CMK (cell line): Measurements from ENCODE around the gene ANKRD22.
"Not testable (repeated sequence)": the region's sequence is repeated elsewhere in the genome, so short reads cannot be mapped to it uniquely, and the experiment has no call there.

Experiments used
- DNase-seq: peaks from one replicate; pipeline ENCODE4 v3.0.0-alpha.2; 2010; ENCODE audit warnings: low read depth

ANKRD22 gene

DNA sequence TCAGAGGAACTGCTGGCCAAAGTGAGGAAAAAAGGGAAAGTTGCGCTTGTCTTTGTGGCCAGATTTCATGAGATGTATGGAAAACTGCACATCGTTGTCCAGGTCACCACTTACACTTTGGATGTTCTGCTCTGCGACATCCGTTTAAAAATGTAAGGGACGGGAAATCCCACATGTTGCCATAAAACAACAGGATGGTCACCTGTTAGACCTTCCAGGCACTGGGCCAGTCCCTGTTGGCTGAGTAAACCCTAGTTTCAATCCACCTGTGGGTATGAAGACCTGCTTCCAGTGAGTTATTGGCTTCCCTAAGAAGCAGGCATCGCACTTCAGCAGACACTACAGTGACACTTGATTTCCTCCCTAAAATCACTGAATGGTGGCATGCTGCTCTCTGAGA, 25.7 kb upstream of the ANKRD22 start:
- no peak for DNase-seq

DNA sequence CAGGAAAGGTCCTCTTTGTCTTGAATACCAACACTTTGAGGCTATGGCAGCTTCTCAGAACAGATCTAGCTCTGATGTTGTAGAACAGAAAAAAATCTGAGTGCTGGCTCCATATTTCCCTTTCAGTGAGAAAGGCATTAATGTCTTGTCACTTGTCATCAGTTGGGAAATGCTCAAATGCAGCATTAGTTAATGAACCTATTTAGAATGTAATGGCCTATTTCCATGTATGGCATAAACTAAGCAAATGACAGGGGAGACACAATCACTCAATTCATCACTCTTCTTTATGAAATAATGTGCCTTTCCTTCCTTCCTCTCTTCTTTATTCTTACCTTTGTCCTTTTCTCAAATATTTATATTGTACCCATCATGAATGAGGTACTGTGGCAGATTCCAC, 23.4 kb upstream of the ANKRD22 start:
- no peak for DNase-seq

DNA sequence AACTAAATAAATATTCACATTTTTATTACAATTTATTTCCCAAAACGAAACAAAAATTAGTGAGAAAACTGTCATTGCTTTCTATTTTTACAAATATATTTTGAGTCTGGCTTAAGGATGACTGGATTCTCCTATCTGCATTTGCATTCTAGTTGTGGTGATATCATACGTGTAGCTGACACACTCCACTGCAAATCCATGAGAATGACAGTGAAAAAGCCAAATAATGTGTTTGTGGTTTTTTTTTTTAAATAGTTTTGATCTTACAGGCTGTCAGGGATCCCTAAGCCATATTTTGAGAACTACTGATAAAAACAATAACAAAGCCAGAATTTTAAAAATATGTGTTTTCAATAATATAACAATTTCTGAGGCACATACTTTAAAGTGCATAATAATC, 22.6 kb upstream of the ANKRD22 start:
- no peak for DNase-seq

DNA sequence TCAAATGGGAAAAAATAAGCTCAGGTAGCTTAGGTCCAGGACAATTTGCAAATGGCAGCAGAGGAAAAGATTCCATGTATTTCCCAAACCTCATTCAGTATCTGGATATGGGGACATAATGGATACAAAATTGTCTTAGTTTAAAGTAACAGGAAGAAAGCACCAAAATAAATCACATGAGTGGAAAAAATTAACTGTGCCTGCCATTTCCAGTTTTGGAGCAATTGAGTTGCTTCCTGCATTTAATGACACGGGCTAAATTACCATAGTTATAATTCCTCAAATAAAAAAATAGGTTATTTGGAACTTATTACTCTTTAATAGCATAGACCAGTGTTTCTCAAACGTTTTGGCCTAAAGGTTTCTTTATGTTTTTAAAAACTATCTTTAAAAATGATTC, 22.1 kb upstream of the ANKRD22 start:
- DNase-seq, result no peak

DNA sequence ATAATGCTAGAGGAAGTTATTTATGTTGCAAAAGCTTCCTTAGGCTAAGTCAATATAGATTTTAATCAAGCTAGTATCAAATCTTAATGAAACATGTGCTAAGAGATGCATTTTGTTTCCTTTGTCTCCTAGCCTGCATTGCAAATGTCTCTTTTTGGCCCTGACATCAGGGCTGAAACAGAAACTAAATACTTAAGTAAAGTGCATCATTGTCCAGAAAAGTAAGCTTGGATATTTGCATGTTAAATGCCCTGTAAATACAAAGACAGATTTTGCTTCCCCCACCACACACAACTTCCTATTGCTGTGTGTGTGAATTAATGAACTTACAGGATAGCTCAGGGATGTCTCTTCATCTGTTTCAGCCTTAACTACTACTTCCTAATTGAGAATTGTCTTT, 18.4 kb upstream of the ANKRD22 start:
- no peak for DNase-seq

DNA sequence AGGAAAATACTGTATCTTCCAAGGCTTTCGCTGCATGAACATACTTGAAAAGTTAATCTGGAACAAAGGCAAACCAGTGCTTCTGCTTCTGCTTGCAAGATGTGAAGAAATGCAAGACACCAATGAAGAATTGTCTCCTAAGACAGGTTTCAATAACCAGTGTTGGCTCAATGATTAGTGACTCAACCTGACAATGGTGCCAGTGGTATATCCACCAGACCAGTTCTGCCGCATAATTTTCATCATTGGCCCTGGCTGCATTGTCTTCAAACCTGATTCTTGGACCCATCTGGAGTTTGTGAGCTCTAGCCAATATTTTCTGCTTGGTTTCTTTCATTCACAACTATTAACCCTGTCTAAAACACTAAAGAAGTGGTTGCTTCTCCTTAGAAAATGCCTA, 14.8 kb upstream of the ANKRD22 start:
- no peak for DNase-seq

DNA sequence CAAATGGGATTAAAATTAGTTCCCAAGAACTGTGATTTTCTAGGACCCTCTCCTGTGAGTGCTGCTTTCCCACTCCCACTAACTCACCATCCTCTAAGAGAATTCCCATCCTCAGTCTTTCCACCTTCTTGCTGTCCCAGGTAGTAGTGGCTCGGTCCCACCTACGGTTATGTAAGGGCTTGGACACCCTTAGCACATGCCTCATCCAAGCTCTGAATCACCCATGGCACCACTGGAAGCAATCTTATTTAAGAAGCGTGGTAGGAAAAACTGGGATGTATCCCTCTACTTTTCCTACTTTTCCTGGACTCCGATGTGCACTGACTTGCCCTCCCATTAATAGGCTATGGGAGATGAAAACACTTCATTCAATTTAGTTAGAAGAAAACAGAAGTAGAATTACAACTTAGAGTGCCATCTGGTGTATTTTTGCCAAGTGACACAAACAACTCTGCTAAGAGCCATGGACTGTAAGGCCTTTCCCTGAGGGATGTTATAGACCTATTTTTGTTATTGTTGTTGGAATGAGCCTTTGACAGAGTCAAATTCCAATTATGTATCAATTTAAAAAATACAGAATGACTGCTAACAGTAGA, 13.7 kb upstream of the ANKRD22 start:
- DNase-seq, result no peak

DNA sequence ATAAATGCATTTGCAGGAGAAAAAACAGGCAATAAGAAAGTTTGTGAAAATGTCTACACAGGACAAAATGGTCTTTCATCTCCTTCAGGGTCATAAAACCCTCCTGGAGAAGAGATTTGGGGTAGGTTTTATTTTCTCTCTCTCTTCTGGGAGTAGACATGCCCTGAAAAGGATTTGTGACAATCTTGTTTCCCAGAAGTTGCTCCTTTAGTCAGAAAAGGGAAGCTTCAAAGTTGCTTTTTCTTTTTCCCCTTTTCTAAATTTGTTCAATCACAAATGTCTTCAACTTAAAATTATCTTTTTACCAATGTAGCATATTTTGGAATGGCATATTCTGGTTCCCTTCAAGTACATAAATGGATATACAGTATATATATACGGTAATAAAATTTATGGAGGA, 9.4 kb upstream of the ANKRD22 start:
- DNase-seq, result no peak

DNA sequence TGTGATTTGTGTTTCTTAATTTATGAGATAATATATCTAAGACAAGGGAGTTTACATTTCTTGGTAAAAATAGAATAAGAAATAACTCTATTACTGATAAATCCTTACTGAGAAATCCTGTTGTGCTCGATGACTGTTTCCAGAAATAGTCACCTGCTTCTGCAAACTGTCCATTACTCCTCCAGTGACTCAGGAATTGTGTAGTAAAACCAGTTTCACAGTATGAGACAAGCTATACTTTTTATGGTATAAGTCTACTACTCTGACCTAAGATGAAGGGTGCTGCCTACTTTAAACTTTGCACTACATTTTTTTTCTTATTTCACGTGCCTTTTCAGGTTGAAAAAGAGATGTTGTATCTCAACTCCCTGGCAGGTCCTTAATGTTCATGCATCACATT, 6.8 kb upstream of the ANKRD22 start:
- DNase-seq, result no peak

DNA sequence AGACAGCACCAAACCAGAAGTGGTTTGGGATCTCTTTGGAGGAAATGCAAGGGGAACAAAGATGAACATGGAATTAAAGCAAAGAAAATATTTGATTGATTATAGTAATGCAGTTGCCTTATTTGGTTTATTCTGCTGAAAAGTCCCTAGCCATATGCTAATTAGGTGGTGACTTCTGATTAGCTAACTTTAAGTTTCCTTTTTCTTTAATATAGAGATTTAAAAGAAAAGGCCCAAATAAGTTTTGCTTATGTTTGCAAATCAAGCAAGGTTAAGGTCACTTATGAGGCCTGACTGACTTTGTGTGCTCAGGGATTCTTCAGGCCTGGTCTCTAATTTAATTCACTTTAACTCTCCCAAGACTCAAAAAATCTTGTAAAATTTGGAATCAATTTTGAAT, 6.2 kb upstream of the ANKRD22 start:
- DNase-seq, result no peak

DNA sequence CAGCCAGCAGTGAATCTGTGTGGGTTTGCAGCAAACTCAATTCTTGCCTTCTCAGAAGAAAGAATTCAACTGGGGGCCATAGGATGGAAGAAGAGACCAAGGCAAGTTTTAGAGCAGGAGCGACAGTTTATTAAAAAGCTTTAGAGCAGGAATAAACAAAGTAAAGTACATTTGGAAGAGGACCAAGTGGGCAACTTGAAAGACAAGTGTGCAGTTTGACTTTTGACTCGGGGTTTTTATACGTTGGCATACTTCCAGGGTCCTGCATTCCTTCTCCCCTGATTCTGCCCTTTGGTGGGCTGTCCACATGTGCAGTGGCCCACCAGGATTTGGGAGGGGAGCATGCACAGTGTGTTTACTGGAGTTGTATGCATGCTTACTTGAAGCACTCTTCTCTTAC, 3.0 kb upstream of the ANKRD22 start:
- no peak for DNase-seq

DNA sequence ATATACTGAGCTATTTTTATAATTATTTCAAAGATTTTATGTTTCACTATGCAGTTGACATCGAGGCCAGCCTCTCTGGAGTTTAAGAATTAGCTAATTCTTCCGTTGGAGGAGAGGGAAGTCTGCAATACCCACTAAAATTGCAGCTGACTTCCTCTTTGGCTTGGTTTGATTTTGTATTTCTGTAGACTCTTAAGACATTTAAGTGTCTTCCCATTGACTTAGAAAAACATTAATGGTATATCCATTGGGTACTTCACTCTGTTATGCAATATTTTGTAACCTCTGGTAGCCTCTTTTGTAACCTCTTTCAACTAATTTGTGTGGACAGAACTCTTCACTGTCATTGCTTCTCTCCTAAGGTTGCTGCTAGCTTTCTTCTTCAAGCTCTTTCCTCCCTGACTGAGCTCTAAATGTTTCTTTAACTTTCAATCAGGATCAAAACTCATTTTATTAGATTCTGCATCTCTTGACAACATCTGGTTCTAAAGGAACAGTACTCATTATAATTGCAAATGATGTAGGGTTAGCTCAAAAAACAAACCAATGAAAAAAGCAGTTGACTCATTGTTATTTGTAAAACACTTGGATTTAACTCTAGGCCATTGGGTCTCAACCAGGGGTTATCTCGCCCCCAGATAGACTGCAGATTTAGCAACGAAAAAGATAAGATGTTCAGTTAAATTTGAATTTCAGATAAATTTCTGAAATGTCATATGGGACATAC, 1.7 kb upstream of the ANKRD22 start:
- no peak for DNase-seq

DNA sequence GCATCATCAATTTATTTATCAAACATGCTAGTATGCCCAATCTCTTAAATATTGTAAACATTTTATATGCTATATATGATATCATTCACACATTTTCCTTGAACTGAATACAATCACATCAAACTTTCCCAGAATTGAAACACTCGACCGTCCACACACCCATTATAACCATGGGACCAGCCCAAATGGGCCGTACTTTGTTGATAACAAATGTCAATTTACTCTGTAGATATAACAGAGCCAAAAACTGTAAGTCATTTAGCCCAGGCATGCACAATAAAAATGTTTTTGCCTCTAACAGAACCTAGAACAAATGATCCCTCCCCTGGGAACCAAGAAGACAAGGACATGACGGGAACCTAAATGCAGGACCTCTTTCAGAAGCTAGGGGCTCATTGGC, 683 bp upstream of the ANKRD22 start:
- no peak for DNase-seq

DNA sequence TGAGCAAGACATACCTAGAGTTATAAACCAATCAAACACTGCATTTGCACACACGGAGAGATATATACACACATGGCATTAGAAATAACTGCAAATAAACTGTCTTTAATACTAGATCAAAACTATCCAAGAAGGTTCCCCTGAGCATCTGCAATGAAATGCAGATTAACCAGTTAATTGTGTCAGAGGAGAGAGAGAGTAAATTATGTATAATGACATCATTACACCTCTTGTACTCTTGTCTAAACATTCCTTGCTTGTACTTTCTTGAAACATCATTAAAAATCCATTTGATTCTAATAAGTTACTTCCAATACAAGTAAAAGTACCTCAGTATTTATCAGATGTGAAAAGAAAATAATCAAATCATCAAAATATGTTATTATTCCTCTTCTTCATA, 932 bp downstream of the ANKRD22 start:
- no peak for DNase-seq

DNA sequence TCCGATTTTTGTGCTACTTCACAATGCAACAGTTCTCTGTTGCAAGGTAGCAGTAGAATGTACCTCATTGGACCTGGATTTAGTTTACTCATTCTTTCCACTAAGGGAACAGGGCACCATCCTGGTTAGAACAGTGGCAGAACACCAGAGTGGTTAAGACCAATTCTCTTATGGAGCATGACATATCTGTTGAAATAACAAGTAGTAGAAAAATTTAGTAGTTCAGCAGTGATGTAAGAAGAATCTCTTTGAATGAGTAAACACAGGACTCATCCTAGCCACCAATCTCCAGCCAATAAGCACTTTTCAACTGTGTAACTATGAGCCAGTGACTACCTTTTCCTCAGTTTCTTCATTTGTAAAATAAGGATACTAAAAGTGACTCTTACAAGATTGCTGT, 2.4 kb downstream of the ANKRD22 start:
- DNase-seq, result no peak

DNA sequence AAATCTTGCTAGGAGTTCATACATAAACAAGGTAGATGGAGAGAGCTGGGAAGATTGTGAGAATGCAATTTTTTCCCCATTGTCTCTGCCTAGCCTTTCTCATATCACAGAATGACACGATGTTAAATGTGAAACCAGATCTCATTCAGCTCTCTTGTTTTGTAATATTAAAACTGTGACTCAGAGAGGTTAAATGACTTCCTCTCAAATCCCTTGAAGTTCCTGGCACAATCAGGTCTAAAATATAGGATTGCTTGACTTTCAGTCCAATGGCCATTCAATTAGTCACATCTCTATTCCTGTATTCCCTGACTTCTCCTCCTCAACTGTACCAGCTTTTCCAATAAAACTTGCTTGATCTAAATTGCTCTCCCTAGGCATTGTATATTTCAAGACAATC, 3.1 kb downstream of the ANKRD22 start:
- no peak for DNase-seq

DNA sequence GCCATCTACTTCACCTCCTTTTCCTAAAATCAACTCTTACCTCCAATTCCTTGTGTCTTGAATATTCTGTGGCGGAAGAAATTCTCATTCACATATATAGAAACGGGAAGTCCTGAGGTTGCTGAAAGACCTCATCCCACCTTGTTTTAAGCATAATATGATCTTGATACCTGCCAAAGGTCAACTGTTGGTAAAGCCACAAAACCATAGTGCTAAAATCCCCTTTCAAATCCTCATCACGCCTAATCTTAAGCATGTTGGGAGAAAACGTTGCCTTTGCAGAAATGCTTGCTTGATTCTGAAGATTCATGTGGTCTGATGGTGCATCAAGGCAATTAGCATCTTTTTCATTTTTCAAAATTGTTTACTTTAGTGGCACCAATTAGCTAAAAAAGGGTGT, 8.5 kb downstream of the ANKRD22 start:
- DNase-seq, result no peak

DNA sequence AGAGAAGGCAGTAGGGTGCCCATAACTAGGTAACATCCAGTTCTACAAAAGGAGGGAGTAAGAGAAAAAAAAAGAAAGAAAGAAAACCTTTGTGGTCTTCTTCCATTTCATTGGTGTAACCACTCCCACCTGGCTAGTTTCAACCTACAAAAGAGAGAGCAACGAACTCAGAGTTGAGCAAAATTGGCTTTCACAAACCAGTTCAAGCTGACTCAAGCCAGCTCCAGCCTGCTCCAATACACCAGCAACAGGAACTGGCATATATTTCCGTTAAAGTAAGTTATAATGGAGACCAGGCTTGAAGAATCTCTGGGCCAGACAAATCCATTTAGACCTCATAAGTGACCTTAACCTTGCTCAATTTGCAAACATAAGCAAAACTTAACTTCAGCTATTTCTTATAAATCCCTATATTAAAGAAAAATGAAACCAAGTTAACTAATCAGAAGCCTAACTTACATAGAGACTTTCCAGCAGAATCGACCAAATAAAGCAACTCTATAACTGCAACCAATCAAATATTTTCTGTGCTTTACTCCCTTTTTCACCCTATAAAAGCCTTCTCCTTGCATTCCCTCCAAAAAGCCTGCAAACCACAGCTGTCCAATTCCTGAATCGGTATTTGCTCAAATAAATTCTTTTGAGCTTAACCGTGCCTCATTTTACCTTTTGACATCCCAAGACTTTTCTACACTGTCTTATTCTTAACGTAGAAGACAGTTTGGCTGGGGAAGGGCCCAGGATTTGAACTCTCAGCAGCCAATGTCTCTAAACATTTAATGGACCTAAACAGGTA, 10.1 kb downstream of the ANKRD22 start:
- DNase-seq, result no peak

DNA sequence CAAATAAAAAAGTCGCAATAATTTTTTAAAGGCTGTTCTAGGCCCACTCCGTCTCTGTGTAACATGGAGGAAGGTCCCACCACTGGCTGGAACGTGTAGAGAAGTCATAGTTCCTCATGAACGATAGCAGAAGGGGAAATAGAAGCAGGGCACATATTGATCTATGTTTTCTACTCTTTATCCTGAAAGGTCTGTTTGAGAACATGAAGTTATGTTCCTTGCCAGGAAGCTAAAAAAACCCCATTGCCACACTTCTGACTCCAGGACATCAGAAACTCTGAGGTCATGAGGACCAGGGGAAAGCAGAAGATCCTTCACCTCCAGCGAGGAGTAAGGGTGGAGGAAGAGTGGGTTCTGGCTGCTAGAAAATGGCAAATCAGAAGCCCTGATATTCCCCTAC, 10.8 kb downstream of the ANKRD22 start:
- DNase-seq, result no peak

DNA sequence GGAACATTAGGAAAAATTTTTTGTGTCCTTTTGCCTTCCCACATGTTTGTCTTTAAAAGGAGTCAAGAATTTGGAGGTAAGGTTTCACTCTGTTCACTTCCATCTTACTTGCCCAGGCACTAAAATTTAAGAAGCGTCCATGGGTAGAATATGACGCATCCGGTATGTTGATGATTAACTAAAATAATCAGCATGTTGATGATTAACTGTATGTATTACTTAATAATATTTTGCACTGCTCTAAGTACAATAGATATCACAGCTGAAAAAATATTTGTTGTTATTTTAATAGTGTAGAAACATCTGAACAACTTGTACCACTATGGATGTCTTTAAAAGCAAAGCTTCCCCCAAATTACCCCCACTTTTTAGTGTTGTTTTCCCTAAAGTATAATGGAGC, 11.5 kb downstream of the ANKRD22 start:
- no peak for DNase-seq

DNA sequence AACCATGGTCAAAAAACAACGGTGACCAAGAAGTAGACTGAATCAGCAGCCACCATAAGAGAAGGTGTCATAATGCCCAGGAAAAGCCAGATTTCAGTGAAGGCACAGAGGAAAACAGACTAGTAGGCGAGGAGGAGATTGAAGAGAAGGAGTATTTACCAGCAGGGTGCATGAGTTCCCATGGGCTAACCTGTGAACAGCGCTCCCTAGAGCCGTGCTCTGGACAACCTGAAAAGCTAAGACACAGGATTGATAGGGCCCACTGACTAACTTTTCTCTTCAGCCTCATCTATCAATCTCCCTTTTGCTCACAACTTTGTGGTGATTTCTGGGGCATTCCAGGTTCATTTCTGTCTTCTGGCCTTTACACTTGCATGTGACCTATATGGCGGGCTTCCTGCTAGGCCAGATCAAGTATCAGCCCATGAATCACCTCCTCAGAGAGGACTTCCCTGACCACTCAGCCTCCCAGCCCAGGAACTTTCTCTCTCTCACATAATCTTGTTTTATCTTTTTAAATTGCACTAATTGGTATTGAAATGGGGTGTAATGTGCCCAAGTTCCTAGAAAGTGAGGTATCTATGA, 12.8 kb downstream of the ANKRD22 start:
- no peak for DNase-seq

DNA sequence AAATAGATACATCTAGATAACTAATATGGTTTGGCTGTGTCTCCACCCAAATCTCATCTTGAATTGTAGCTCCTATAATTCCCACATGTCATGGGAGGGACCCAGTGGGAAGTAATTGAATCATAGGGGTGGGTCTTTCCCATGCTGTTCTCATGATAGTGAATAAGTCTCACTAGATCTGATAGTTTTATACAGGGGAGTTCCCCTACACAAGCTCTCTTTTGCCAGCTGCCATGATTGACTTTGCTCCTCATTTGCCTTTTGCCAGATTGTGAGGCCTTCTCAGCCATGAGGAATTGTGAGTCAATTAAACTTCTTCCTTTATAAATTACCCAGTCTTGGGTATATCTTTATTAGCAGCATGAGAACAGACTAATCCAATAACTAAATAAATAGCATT, 14.0 kb downstream of the ANKRD22 start:
- DNase-seq, result not testable (repeated sequence)

DNA sequence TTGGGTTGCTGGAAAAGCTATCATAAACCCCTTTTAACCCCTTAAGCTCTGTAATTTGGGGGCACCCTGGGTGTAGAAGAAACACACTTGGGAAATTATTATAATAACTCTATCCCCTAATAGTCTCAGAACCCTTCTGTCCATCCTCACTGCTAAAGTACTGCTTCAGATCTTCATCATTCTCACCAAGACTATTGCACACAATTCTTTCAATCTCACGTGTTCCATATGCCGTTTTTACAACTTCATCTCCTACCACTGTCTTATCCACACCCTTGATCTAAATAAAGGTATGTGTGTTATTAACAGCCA, 15.8 kb downstream of the ANKRD22 start:
- DNase-seq, result no peak
